Endothelial cell of umbilical vein (primary cell): ENCODE data around the gene ANKS1A. TPM values are rescaled to one million over a fixed set of nuclear protein-coding genes. Genes with fewer than 3 reads are reported as not detected.

Experiments
- BruUV-seq: library from RNA; stranded (reverse); fragments of 400-500 nt; replicated peaks from 2 replicates; lab custom pipeline; 2021; lab: Mats Ljungman, UMichigan
- CTCF ChIA-PET: fragments of 300-600, 350-600 bp; sonication (Branson Sonifier 250); formaldehyde crosslinking; loops from one replicate; lab custom pipeline; 2021; ENCODE audit warnings: antibody characterized with exemption, inconsistent platforms; lab: Charles Lee
- POLR2A ChIA-PET: fragments of 300-600, 350-600 bp; sonication (Branson Sonifier 250); formaldehyde crosslinking; loops from one replicate; lab custom pipeline; 2021; ENCODE audit warnings: antibody characterized with exemption, inconsistent platforms; lab: Charles Lee
- DNase-seq: peaks from one replicate; pipeline ENCODE4 v3.0.0-alpha.2; 2011; ENCODE audit warnings: low read depth, low spot score
- FAIRE-seq: peaks from 2 replicates; lab custom pipeline; 2011; peaks lifted over from hg19 to GRCh38; lab: Jason Lieb, UNC
- H2AFZ ChIP-seq: 2 replicates; pipeline ENCODE4 v1.6.0; 2012; ENCODE audit warnings: low read depth, low read length, control low read depth, inconsistent platforms
- H3K27ac ChIP-seq: 2 replicates; pipeline ENCODE4 v1.5.1; 2011; ENCODE audit warnings: low read depth, mild to moderate bottlenecking, control low read depth, low read length, moderate library complexity; ENCODE audit not compliant: insufficient read depth
- H3K27me3 ChIP-seq, 2 experiments: 2 replicates each; pipeline versions ENCODE4 v1.6.0 to v1.6.1; 2011; ENCODE audit warnings: low read length in 2 of 2, mixed read lengths in 1 of 2; ENCODE audit not compliant: control insufficient read depth in 2 of 2, insufficient read depth in 2 of 2
- H3K36me3 ChIP-seq, 2 experiments: 2 replicates in 1 of 2; 3 replicates in 1 of 2; pipeline ENCODE4 v1.5.1; 2011; ENCODE audit warnings: low read length in 2 of 2, mild to moderate bottlenecking in 1 of 2, moderate library complexity in 1 of 2; ENCODE audit not compliant: control insufficient read depth in 2 of 2, insufficient read depth in 2 of 2; ENCODE audit errors: extremely low read depth in 1 of 2
- H3K4me1 ChIP-seq: 3 replicates; pipeline ENCODE4 v1.5.1; 2011; ENCODE audit warnings: mild to moderate bottlenecking, low read length; ENCODE audit not compliant: control insufficient read depth, insufficient read depth; ENCODE audit errors: extremely low read depth
- H3K4me2 ChIP-seq: 2 replicates; pipeline ENCODE4 v1.6.1; 2011; ENCODE audit warnings: low read length, control low read depth, mixed read lengths; ENCODE audit not compliant: insufficient read depth
- H3K4me3 ChIP-seq, 3 experiments: fragments of 200-600 bp in 1 of 3; sonication (generic), shearing (Covaris generic) in 1 of 3; replicated peaks in 1 of 3; 2 replicates each; pipeline ENCODE4 v1.5.1; 2011 to 2016; ENCODE audit warnings: control low read depth in 3 of 3, low read length in 3 of 3, mild to moderate bottlenecking in 2 of 3, inconsistent platforms in 1 of 3, low read depth in 1 of 3, moderate library complexity in 1 of 3; ENCODE audit not compliant: insufficient read depth in 1 of 3
- H3K79me2 ChIP-seq: 2 replicates; pipeline ENCODE4 v1.6.0; 2012; ENCODE audit warnings: low read length, inconsistent platforms; ENCODE audit not compliant: control insufficient read depth, insufficient read depth
- H3K9ac ChIP-seq: replicated peaks from 2 replicates; pipeline ENCODE3; 2011; ENCODE audit warnings: low read length, control low read depth; ENCODE audit not compliant: insufficient read depth; ENCODE audit errors: extremely low read depth
- H3K9me1 ChIP-seq: replicated peaks from 3 replicates; pipeline ENCODE4 v1.6.0; 2011; ENCODE audit warnings: mild to moderate bottlenecking, low read length; ENCODE audit not compliant: control insufficient read depth, insufficient read depth; ENCODE audit errors: extremely low read depth
- H3K9me3 ChIP-seq: replicated peaks from 2 replicates; pipeline ENCODE4 v1.5.1; 2012; ENCODE audit warnings: low read length, inconsistent platforms; ENCODE audit not compliant: control insufficient read depth, insufficient read depth
- H4K20me1 ChIP-seq: replicated peaks from 2 replicates; pipeline ENCODE3; 2011; ENCODE audit warnings: mild to moderate bottlenecking, low read length; ENCODE audit not compliant: control insufficient read depth, insufficient read depth; ENCODE audit errors: extremely low read depth
- EZH2 ChIP-seq: IDR thresholded peaks from 2 replicates; pipeline ENCODE4 v1.6.1; 2012; ENCODE audit warnings: borderline replicate concordance, low read depth, mild to moderate bottlenecking, moderate library complexity, low read length, inconsistent platforms; ENCODE audit not compliant: severe bottlenecking
- FOS ChIP-seq: IDR thresholded peaks from 2 replicates; pipeline ENCODE4 v1.6.1; 2011; ENCODE audit warnings: mild to moderate bottlenecking, low read length, moderate library complexity, borderline replicate concordance; ENCODE audit not compliant: insufficient read depth
- GATA2 ChIP-seq: IDR thresholded peaks from 2 replicates; pipeline ENCODE4 v1.7.0; 2011; ENCODE audit warnings: low read depth, mild to moderate bottlenecking, moderate library complexity, mixed read lengths, low read length; ENCODE audit not compliant: insufficient read length, insufficient read depth
- JUN ChIP-seq: IDR thresholded peaks from 2 replicates; pipeline ENCODE4 v1.6.1; 2011; ENCODE audit warnings: borderline replicate concordance, low read depth; ENCODE audit not compliant: insufficient read length, insufficient read depth
- MYC ChIP-seq: IDR thresholded peaks from one replicate; pipeline ENCODE4 v1.6.1; 2011; ENCODE audit warnings: mild to moderate bottlenecking, low read depth, low read length
- POLR2A ChIP-seq: IDR thresholded peaks from 2 replicates; pipeline ENCODE4 v1.6.1; 2012; ENCODE audit warnings: low read depth, mild to moderate bottlenecking, control low read depth, low read length
- POLR2AphosphoS5 ChIP-seq: IDR thresholded peaks from 2 replicates; pipeline ENCODE4 v1.6.1; 2012; ENCODE audit warnings: low read depth, mild to moderate bottlenecking, control low read depth, low read length, moderate library complexity; ENCODE audit not compliant: insufficient read depth
- dilution Hi-C: fragments of 300-500 bp; cut with MboI; formaldehyde crosslinking; loops from one replicate; pipeline ENCODE4 v1.15.0; 2019; ENCODE audit warnings: low sequenced_read_pairs; ENCODE audit not compliant: extremely low pct_ligation_motif_present
- intact Hi-C: fragments of 100-400 bp; cut with micrococcal nuclease; formaldehyde crosslinking; loops from one replicate; pipeline ENCODE4 v1.10.0; 2022
- polyA plus RNA-seq, 4 experiments: library from polyadenylated mRNA; depleted of rRNA in 3 of 4; stranded (reverse) in 3 of 4; unstranded in 1 of 4; fragments of >200 nt; gene quantifications; 2 replicates each; pipeline versions ENCODE4 v1.2.1 to v1.2.3, GENCODE V29; 2011 to 2012; ENCODE audit warnings: missing spikeins in 1 of 4
- total RNA-seq: library from RNA; stranded (reverse); gene quantifications from 2 replicates; pipeline ENCODE4 v1.2.3, GENCODE V29; 2021
- TF ChIP-seq, protein P1 (sequence below): IDR thresholded peaks from 2 replicates; pipeline ENCODE4 v1.6.1; 2011; ENCODE audit not compliant: insufficient read depth, insufficient read length
- TF ChIP-seq, protein P2 (sequence below), 2 donors: IDR thresholded peaks; 1 replicate in 1 of 2; 2 replicates in 1 of 2; pipeline ENCODE4 v1.5.1; 2011; ENCODE audit warnings: low read length in 2 of 2, mild to moderate bottlenecking in 2 of 2, moderate library complexity in 2 of 2, control low read depth in 1 of 2, inconsistent platforms in 1 of 2, low read depth in 1 of 2; ENCODE audit not compliant: insufficient read depth in 1 of 2; ENCODE audit errors: extremely low read depth in 1 of 2

The ANKS1A gene
- total and polyA plus RNA-seq, 2 donors (not counting 3 experiments of a cell fraction or from before 2014, with no cell fraction given) = 8.9 to 26.1 TPM

DNA sequence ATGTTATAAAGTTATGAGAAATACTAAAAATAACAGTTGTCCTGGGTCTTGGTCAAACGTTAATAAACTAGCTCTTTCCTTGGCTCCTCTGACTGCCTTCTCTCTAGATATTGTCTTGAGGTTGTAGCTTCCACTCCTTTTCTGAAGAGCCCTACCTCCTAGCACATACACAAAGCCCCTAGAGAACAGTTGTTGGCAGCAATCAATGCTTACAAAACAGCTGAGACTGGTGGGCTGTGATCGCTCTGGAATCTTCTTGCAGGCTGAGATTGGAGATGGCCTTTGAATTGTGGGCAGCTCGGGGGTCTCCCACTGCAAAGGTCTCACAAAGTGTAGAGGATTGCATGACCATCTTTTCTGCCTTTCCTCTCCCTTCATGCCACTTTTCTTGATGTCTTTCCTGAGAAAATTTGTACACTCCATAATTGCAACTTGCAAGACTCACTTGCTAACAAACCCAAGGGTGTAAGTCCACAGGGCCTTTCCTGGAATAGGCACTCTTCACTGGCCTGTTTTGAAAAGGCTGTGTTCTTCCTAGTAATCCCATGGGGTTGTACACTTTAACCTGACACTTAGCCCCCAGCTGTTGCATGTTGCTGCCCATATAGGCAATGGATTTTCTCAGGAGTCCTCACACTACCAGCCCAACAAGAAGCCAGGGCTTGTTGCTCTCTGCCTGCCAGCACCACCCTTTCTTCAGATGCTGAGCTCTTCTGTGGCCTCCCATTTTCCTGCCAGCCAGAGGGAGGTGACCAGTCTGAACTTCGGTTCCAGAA, 152.2 kb downstream of the ANKS1A start:
- Histone ChIP-seq H3K79me2 (no peaks in the 10 kb centered on the region), H4K20me1 (no peaks in the 10 kb centered on the region), H3K27me3 (no peaks in the 10 kb centered on the region), H2AFZ (no peak overlapping the region), H3K4me2 (no peak overlapping the region), H3K36me3 (no peaks in the 10 kb centered on the region), H3K4me1 (peaks cover 43% of the 10 kb centered on the region), H3K27ac (no peak overlapping the region), H3K9me3 (no peaks in the 10 kb centered on the region), H3K4me3 (no peak overlapping the region), H3K9ac (no peak overlapping the region), H3K9me1 (no peaks in the 10 kb centered on the region)
- DNase-seq (no peak), FAIRE-seq (no peak)
- dilution Hi-C loops (no loop called here), intact Hi-C loops (no loop called here)
- ChIA-PET POLR2A (no interaction called here), CTCF (interaction anchor here (1.3 to 1.6 kb wide), 2 partner anchors 15 to 54 kb away, joined by 5 read pairs; no protein-coding TSS in a partner anchor)
- TF ChIP-seq POLR2A (no peak), EZH2 (no peak), MYC (no peak), JUN (no peak)
- TF ChIP-seq, protein P1, sequence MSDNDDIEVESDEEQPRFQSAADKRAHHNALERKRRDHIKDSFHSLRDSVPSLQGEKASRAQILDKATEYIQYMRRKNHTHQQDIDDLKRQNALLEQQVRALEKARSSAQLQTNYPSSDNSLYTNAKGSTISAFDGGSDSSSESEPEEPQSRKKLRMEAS = no peak
- BruUV-seq = no TSS peak

DNA sequence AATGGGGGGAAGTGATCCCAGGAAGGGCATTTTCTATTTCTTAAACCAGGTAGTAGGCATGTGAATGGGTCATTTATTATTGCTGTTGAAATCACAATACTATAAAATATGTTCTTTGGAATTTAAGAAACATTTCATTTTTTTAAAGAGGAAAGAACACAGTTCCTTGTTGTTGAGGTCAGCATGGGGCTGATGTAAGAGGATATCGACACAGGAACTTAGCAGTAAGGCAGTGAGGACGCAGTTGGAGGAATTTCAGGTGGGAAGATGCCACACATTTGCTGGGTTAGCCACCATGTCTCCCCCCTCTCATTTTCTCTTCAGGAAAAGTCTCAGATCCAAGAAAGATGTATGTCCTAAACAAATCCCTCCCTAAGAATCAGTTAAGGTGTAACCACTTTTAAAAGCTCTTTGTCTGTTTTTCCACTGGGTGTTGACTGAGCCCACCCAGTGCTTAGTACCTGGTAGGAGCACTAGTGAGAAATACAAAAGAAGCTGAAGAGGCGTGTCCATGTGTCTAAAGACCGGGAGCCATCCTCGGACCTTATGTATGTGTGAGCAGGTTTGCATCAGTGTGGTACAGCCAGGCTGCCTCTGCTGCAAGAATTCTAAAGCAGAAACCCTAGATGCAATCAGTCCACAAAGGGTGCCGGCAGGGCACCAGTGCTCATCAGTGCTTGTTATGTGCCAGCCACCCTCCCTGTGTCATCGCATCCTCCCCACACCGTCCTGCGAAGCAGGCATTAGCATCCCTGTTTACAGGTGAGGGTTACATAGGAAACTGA, 153.2 kb downstream of the ANKS1A start:
- Histone ChIP-seq H3K9ac (no peak overlapping the region), H2AFZ (no peak overlapping the region), H3K9me3 (no peaks in the 10 kb centered on the region), H3K4me1 (peaks cover 52% of the 10 kb centered on the region), H3K4me2 (no peak overlapping the region), H3K27me3 (no peaks in the 10 kb centered on the region), H3K9me1 (no peaks in the 10 kb centered on the region), H4K20me1 (no peaks in the 10 kb centered on the region), H3K27ac (no peak overlapping the region), H3K4me3 (no peak overlapping the region), H3K36me3 (no peaks in the 10 kb centered on the region), H3K79me2 (no peaks in the 10 kb centered on the region)
- FAIRE-seq (no peak), DNase-seq (peak; percentile 12)
- BruUV-seq = no TSS peak
- intact Hi-C loops = no loop called here
- TF ChIP-seq, protein P2, sequence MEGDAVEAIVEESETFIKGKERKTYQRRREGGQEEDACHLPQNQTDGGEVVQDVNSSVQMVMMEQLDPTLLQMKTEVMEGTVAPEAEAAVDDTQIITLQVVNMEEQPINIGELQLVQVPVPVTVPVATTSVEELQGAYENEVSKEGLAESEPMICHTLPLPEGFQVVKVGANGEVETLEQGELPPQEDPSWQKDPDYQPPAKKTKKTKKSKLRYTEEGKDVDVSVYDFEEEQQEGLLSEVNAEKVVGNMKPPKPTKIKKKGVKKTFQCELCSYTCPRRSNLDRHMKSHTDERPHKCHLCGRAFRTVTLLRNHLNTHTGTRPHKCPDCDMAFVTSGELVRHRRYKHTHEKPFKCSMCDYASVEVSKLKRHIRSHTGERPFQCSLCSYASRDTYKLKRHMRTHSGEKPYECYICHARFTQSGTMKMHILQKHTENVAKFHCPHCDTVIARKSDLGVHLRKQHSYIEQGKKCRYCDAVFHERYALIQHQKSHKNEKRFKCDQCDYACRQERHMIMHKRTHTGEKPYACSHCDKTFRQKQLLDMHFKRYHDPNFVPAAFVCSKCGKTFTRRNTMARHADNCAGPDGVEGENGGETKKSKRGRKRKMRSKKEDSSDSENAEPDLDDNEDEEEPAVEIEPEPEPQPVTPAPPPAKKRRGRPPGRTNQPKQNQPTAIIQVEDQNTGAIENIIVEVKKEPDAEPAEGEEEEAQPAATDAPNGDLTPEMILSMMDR (IDR thresholded peaks at IDR 0.05; ENCODE audit: extremely low read depth in 1 of 2, insufficient read depth in 1 of 2, low read depth in 1 of 2, low read length in 2 of 2) = no peak
- TF ChIP-seq EZH2 (no peak), GATA2 (no peak), POLR2A (no peak), MYC (no peak), POLR2AphosphoS5 (no peak), JUN (no peak), FOS (no peak)
- TF ChIP-seq, protein P1 = no peak
- POLR2A ChIA-PET = no interaction called here
- CTCF ChIA-PET = interaction anchor here (1.1 to 1.6 kb wide), 2 partner anchors 16 to 55 kb away, joined by 3 to 5 read pairs; no protein-coding TSS in a partner anchor
- dilution Hi-C loops = no loop called here
